A549 (cell line): Measurements from ENCODE around the gene BST1. TPM values are rescaled to one million over a fixed set of nuclear protein-coding genes. Genes with fewer than 3 reads are reported as not detected.
A peak's percentile ranks its signal among the peaks of the same experiment; 100 is the strongest.

Source experiments
- ATAC-seq, 2 experiments: fragments of 200-7000 bp in 1 of 2; fragments of >200 bp in 1 of 2; cut with Nextera tagmentation in 1 of 2; cut with Tn5 transposase in 1 of 2; 3 replicates each; pipeline versions ENCODE4 v1.8.0 to v1.9.1; 2018 to 2020; ENCODE audit warnings: mild to moderate bottlenecking in 1 of 2, moderate library complexity in 1 of 2
- CTCF ChIA-PET: fragments of 300-600 bp; sonication (Branson Sonifier 250); formaldehyde crosslinking; extraction: SDS; loops from one replicate; lab custom pipeline; 2021; ENCODE audit warnings: antibody characterized with exemption, inconsistent platforms; lab: Yijun Ruan, JAX
- POLR2A ChIA-PET: fragments of 350-600 bp; formaldehyde crosslinking; extraction: SDS; loops from one replicate; lab custom pipeline; 2021; ENCODE audit warnings: antibody characterized with exemption, inconsistent platforms; lab: Yijun Ruan, JAX
- DNase-seq, 2 experiments: peaks; one replicate each; pipeline versions ENCODE4 v3.0.0 to v3.0.0-alpha.2; 2011 to 2016; ENCODE audit warnings: low read depth in 1 of 2, low spot score in 1 of 2
- FAIRE-seq: peaks from 2 replicates; lab custom pipeline; 2011; peaks lifted over from hg19 to GRCh38; lab: Jason Lieb, UNC
- H3K27ac ChIP-seq, 2 experiments: fragments of >200 bp; sonication (Bioruptor Twin); formaldehyde crosslinking; 3 replicates each; pipeline ENCODE4 v1.5.1; 2016 to 2017
- H3K4me1 ChIP-seq: fragments of >200 bp; sonication (Bioruptor Twin); formaldehyde crosslinking; 3 replicates; pipeline ENCODE4 v1.6.1; 2016
- H3K4me2 ChIP-seq: fragments of >200 bp; sonication (Bioruptor Twin); formaldehyde crosslinking; 3 replicates; pipeline ENCODE4 v1.6.1; 2016
- H3K4me3 ChIP-seq: fragments of >200 bp; sonication (Bioruptor Twin); formaldehyde crosslinking; 3 replicates; pipeline ENCODE4 v1.5.1; 2016
- H3K9me3 ChIP-seq: fragments of >200 bp; sonication (Bioruptor Twin); formaldehyde crosslinking; 3 replicates; pipeline ENCODE4 v1.6.1; 2016
- CBX8 ChIP-seq: fragments of 200-600 bp; sonication (generic); IDR thresholded peaks from 2 replicates; pipeline ENCODE4 v1.6.1; 2016
- CEBPB ChIP-seq, 2 experiments: fragments of >200 bp in 1 of 2; sonication (Bioruptor Twin) in 1 of 2; formaldehyde crosslinking in 1 of 2; IDR thresholded peaks; 2 replicates each; pipeline ENCODE4 v1.6.1; 2012 to 2016
- CHD2 ChIP-seq: fragments of 150-350 bp; IDR thresholded peaks from 2 replicates; pipeline ENCODE4 v1.6.1; 2014; ENCODE audit warnings: low read length; ENCODE audit not compliant: partially characterized antibody
- FOSB ChIP-seq: fragments of 250-450 bp; sonication (Bioruptor Pico); IDR thresholded peaks from 2 replicates; pipeline ENCODE4 v1.5.0; 2020; ENCODE audit warnings: mild to moderate bottlenecking, moderate library complexity
- GATA3 ChIP-seq: IDR thresholded peaks from 2 replicates; pipeline ENCODE4 v1.6.1; 2012; ENCODE audit warnings: borderline replicate concordance
- HOXA7 ChIP-seq: fragments of 250-450 bp; sonication (Bioruptor Pico); IDR thresholded peaks from 2 replicates; pipeline ENCODE4 v1.5.0; 2020; ENCODE audit warnings: mild to moderate bottlenecking, moderate library complexity
- JUN ChIP-seq, 2 experiments: fragments of >200 bp; sonication (Bioruptor Twin); formaldehyde crosslinking; IDR thresholded peaks; 2 replicates in 1 of 2; 3 replicates in 1 of 2; pipeline ENCODE4 v1.6.1; 2016 to 2017
- KDM1A ChIP-seq: fragments of 200-600 bp; sonication (generic); IDR thresholded peaks from 2 replicates; pipeline ENCODE4 v1.6.1; 2016; ENCODE audit warnings: low read depth, mild to moderate bottlenecking
- KDM5A ChIP-seq: fragments of 200-600 bp; sonication (generic); IDR thresholded peaks from 2 replicates; pipeline ENCODE4 v1.6.1; 2016; ENCODE audit warnings: antibody characterized with exemption, mild to moderate bottlenecking
- MAZ ChIP-seq: fragments of 150-350 bp; IDR thresholded peaks from 2 replicates; pipeline ENCODE4 v1.6.1; 2014; ENCODE audit warnings: antibody characterized with exemption, low read depth, low read length, borderline replicate concordance
- NPAS2 ChIP-seq: fragments of 250-450 bp; sonication (Bioruptor Pico); IDR thresholded peaks from 2 replicates; pipeline ENCODE4 v1.8.0; 2022; ENCODE audit warnings: mild to moderate bottlenecking, moderate library complexity, borderline replicate concordance
- POLR2AphosphoS2 ChIP-seq: conservative IDR thresholded peaks from 2 replicates; pipeline ENCODE4 v1.6.1; 2012; ENCODE audit warnings: low read length, improper control_type of control experiment, inconsistent platforms
- RFX5 ChIP-seq: fragments of 450-650 bp; IDR thresholded peaks from 2 replicates; pipeline ENCODE4 v1.7.1; 2014; ENCODE audit warnings: antibody characterized with exemption, mild to moderate bottlenecking, moderate library complexity
- RNF2 ChIP-seq: fragments of 200-600 bp; sonication (generic); IDR thresholded peaks from 2 replicates; pipeline ENCODE4 v1.6.1; 2016; ENCODE audit warnings: low read depth, mild to moderate bottlenecking, antibody characterized with exemption, moderate library complexity, borderline replicate concordance
- TFCP2L1 ChIP-seq: fragments of 250-450 bp; sonication (Bioruptor Pico); IDR thresholded peaks from 2 replicates; pipeline ENCODE4 v1.5.0; 2021; ENCODE audit warnings: mild to moderate bottlenecking
- TP53 ChIP-seq: fragments of 250-450 bp; sonication (Bioruptor Pico); IDR thresholded peaks from 2 replicates; pipeline ENCODE4 v1.5.0; 2021; ENCODE audit warnings: mild to moderate bottlenecking, moderate library complexity
- ZSCAN20 ChIP-seq: fragments of 250-450 bp; sonication (Bioruptor Pico); IDR thresholded peaks from 2 replicates; pipeline ENCODE4 v1.8.0; 2022; ENCODE audit warnings: mild to moderate bottlenecking, moderate library complexity
- WGBS: methylation state at CpG from one replicate; pipeline ENCODE4 v1.1.6; 2017; ENCODE audit errors: missing lambda C conversion rate; 5-methylcytosine and 5-hydroxymethylcytosine counted together
- polyA minus RNA-seq: library from RNA; depleted of rRNA, polyadenylated mRNA; stranded (reverse); fragments of >200 nt; gene quantifications from 2 replicates; pipeline ENCODE4 v1.2.3, GENCODE V29; 2011; rRNA and poly(A)+ RNA removed
- polyA plus RNA-seq, 4 experiments: library from polyadenylated mRNA; depleted of rRNA in 3 of 4; stranded (reverse); fragments of >200 nt; fragmentation: RNase III in 1 of 4; extraction: RNeasy Plus Mini Kit Qiagen cat#74134 plus additional on column Dnase treatment in 1 of 4; gene quantifications; 2 replicates in 3 of 4; 3 replicates in 1 of 4; pipeline ENCODE4 v1.2.3, GENCODE V29; 2011 to 2017
- TF ChIP-seq, protein P1 (sequence below): IDR thresholded peaks from 2 replicates; pipeline ENCODE4 v1.6.1; 2012
- TF ChIP-seq, protein P2 (sequence below): fragments of >200 bp; sonication (Bioruptor Twin); formaldehyde crosslinking; IDR thresholded peaks from 3 replicates; pipeline ENCODE4 v1.6.1; 2016
- TF ChIP-seq, protein P3 (sequence below): fragments of >200 bp; sonication (Bioruptor Twin); formaldehyde crosslinking; IDR thresholded peaks from 2 replicates; pipeline ENCODE4 v1.6.1; 2016
- TF ChIP-seq, protein P4 (sequence below): IDR thresholded peaks from 2 replicates; pipeline ENCODE4 v1.6.1; 2012; ENCODE audit warnings: low read depth, borderline replicate concordance
- TF ChIP-seq, protein P5 (sequence below): fragments of >200 bp; sonication (Bioruptor Twin); formaldehyde crosslinking; IDR thresholded peaks from 3 replicates; pipeline ENCODE4 v1.5.1; 2016

The BST1 gene, protein sequence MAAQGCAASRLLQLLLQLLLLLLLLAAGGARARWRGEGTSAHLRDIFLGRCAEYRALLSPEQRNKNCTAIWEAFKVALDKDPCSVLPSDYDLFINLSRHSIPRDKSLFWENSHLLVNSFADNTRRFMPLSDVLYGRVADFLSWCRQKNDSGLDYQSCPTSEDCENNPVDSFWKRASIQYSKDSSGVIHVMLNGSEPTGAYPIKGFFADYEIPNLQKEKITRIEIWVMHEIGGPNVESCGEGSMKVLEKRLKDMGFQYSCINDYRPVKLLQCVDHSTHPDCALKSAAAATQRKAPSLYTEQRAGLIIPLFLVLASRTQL
- polyA plus RNA-seq (2011; rRNA removed) (11.7 and 13.6 TPM in 2 replicates), polyA plus RNA-seq (2017; fragmentation: RNase III; extraction: RNeasy Plus Mini Kit Qiagen cat#74134 plus additional on column Dnase treatment) (16.0 to 18.3 TPM (median 16.4 TPM) in 3 replicates), polyA minus RNA-seq (2.8 and 3.9 TPM in 2 replicates)
- polyA plus RNA-seq (2012; cell fraction: cytosol; rRNA removed), result 9.0 and 11.6 TPM in 2 replicates
- 7.1 and 9.3 TPM in 2 replicates for polyA plus RNA-seq (2012; cell fraction: nucleus; rRNA removed)

DNA sequence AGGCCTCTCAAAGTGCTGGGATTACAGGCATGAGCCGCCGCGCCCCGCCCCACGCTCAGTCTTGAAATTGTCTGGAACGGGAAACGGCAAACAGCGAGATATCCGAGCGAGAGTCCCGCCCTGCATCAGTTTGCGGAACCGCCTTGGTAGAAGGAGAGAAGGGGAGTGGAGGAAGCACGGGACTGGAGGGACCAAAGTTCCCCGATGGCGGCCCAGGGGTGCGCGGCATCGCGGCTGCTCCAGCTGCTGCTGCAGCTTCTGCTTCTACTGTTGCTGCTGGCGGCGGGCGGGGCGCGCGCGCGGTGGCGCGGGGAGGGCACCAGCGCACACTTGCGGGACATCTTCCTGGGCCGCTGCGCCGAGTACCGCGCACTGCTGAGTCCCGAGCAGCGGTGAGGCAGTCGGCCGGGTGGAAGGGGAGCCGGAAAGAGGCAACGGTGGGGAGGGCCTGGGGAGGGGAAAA is at the start of gene BST1:
Gene BST1 (plus strand): TSS at position 125 of the 463 bp plus-strand sequence. CDS start 80 bp downstream, at position 205.
- H3K4me3 ChIP-seq, result peak within 1 kb of the TSS; percentile 49
- H3K27ac ChIP-seq, result peak within 1 kb of the TSS; percentile 68 to 93
- H3K9me3 ChIP-seq, result no peaks in the 10 kb centered on the region
- peaks cover 20% of the 10 kb centered on the region for H3K4me1 ChIP-seq
- H3K4me2 ChIP-seq, result peak within 1 kb of the TSS; percentile 74
- DNase-seq (peak; percentile 25 to 54), FAIRE-seq (no peak), ATAC-seq (peak; percentile 79 to 87)
- WGBS, result 2% methylated on average over 17 of the region's 43 CpGs
- TF ChIP-seq, protein P1, sequence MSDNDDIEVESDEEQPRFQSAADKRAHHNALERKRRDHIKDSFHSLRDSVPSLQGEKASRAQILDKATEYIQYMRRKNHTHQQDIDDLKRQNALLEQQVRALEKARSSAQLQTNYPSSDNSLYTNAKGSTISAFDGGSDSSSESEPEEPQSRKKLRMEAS, result 0 out of 2 replicates have a peak, but pooled peaks have one; percentile 25
- TF ChIP-seq TP53 (CRISPR knock-in tag) (no peak), CEBPB (IDR thresholded peaks at IDR 0.05) (no peak), JUN (IDR thresholded peaks at IDR 0.05) (peak in 1 of 2 experiments; percentile 30; a peak in 1 of 5 replicates), CHD2 (peak; percentile 9)
- ChIA-PET POLR2A (interaction anchor here (1.0 kb wide), 1 partner anchor 21 kb away, joined by 3 read pairs; the partner anchor contains the start of gene FAM200B), CTCF (interaction anchor here (0.9 kb wide), 1 partner anchor 29 kb away, joined by 3 read pairs; no protein-coding TSS in a partner anchor)

DNA sequence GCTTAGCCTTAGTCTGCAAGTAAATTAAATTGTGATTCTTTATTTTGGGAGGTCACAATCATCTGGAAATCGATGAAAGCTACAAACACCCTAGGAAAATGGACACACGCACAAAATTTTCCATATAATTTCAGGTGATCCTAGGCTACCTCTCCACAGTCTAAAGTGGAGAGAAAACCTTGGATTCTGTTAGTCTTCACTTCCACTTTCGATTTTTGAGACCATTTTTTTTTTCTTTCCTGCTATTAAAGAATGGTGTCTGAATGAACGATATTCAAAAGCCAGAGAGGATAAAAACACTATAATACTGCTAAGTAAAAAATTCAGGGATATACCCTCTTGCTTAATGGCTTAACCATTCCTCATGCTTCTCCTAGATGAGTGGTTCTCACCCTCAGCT is 49.4 kb upstream of the BST1 start:
- POLR2A ChIA-PET, result interaction anchor here (1.9 kb wide), 1 partner anchor 29 kb away, joined by 7 read pairs; the partner anchor contains the start of gene FAM200B
- H3K27ac ChIP-seq, result peak overlapping the region; percentile 89 to 99
- H3K4me3 ChIP-seq, result peak overlapping the region; percentile 68
- no peak for ATAC-seq
- H3K9me3 ChIP-seq, result no peaks in the 10 kb centered on the region
- peaks cover 35% of the 10 kb centered on the region; the same call in 2 of the 3 replicates for H3K4me1 ChIP-seq
- TF ChIP-seq TFCP2L1 (CRISPR knock-in tag) (no peak), NPAS2 (CRISPR knock-in tag) (no peak), FOSB (CRISPR knock-in tag) (no peak), MAZ (no peak), POLR2AphosphoS2 (no peak), RFX5 (no peak), TP53 (CRISPR knock-in tag) (no peak), KDM1A (no peak)
- TF ChIP-seq, protein P1, result no peak
- TF ChIP-seq, protein P2, sequence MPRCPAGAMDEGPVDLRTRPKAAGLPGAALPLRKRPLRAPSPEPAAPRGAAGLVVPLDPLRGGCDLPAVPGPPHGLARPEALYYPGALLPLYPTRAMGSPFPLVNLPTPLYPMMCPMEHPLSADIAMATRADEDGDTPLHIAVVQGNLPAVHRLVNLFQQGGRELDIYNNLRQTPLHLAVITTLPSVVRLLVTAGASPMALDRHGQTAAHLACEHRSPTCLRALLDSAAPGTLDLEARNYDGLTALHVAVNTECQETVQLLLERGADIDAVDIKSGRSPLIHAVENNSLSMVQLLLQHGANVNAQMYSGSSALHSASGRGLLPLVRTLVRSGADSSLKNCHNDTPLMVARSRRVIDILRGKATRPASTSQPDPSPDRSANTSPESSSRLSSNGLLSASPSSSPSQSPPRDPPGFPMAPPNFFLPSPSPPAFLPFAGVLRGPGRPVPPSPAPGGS, result no peak
- TF ChIP-seq, protein P3, sequence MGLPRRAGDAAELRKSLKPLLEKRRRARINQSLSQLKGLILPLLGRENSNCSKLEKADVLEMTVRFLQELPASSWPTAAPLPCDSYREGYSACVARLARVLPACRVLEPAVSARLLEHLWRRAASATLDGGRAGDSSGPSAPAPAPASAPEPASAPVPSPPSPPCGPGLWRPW, result no peak
- CTCF ChIA-PET, result interaction anchor here (1.0 to 1.2 kb wide), 2 partner anchors 10 to 13 kb away, joined by 3 read pairs; no protein-coding TSS in a partner anchor
- no peak for DNase-seq
- H3K4me2 ChIP-seq, result peak overlapping the region; percentile 92
- 14% methylated on average over 4 of the region's 4 CpGs for WGBS
- no peak for FAIRE-seq

DNA sequence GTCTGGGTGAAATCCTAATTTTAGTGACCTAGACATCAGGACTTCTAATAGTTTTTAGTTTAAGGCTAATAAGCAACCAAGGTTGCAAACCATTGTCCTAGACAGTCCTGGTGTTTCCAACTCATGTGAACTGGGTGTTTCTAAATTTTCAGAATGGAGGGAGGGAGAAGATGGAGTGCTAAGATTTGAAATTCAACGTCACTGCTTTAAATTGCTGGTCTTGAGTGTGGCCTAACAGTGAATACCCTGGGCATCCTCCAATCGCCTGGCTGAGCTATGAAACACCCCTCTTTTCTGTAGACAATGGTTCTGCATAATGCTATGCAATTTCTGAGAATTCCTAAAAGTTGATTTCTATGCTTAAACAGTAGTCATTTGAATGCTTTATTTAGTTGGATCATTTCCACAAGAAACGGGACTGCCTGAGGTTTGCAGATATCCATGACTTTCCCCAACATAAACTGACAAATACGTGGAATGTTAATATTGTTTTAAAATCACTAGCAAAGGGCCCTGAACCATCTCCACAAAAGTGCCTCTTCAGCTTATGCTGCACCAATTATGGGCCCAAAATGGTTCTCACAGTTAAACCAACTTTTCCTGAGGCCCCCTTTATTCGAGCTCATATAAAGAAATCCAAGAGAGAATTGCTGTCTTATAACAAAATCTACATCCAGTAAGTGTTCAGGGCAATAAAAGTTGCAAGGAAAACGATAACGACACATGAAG is 48.8 kb upstream of the BST1 start:
- Histone ChIP-seq H3K9me3 (no peaks in the 10 kb centered on the region), H3K4me3 (peak overlapping the region; percentile 68), H3K4me2 (peak overlapping the region; percentile 92), H3K27ac (peak overlapping the region; percentile 89 to 99), H3K4me1 (peaks cover 35% of the 10 kb centered on the region; the same call in 2 of the 3 replicates)
- ATAC-seq (peak; percentile 28 to 68; a peak in 4 of 6 replicates), DNase-seq (peak in 1 of 2 experiments; percentile 32), FAIRE-seq (no peak)
- CTCF ChIA-PET, result interaction anchor here (0.6 to 1.2 kb wide), 4 partner anchors 10 to 40 kb away, joined by 3 to 4 read pairs (median 3); partner anchors contain the start of gene FAM200B
- WGBS, result under 1% methylated on average over 7 of the region's 7 CpGs
- POLR2A ChIA-PET, result interaction anchor here (1.9 kb wide), 1 partner anchor 28 kb away, joined by 7 read pairs; the partner anchor contains the start of gene FAM200B
- TF ChIP-seq, protein P4, sequence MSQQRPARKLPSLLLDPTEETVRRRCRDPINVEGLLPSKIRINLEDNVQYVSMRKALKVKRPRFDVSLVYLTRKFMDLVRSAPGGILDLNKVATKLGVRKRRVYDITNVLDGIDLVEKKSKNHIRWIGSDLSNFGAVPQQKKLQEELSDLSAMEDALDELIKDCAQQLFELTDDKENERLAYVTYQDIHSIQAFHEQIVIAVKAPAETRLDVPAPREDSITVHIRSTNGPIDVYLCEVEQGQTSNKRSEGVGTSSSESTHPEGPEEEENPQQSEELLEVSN, result no peak
- TF ChIP-seq CBX8 (no peak), RNF2 (no peak), ZSCAN20 (CRISPR knock-in tag) (no peak), NPAS2 (CRISPR knock-in tag) (no peak), KDM5A (no peak), GATA3 (no peak), HOXA7 (CRISPR knock-in tag) (no peak), RFX5 (no peak)
- TF ChIP-seq, protein P5, sequence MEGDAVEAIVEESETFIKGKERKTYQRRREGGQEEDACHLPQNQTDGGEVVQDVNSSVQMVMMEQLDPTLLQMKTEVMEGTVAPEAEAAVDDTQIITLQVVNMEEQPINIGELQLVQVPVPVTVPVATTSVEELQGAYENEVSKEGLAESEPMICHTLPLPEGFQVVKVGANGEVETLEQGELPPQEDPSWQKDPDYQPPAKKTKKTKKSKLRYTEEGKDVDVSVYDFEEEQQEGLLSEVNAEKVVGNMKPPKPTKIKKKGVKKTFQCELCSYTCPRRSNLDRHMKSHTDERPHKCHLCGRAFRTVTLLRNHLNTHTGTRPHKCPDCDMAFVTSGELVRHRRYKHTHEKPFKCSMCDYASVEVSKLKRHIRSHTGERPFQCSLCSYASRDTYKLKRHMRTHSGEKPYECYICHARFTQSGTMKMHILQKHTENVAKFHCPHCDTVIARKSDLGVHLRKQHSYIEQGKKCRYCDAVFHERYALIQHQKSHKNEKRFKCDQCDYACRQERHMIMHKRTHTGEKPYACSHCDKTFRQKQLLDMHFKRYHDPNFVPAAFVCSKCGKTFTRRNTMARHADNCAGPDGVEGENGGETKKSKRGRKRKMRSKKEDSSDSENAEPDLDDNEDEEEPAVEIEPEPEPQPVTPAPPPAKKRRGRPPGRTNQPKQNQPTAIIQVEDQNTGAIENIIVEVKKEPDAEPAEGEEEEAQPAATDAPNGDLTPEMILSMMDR, result no peak
- TF ChIP-seq, protein P2, result no peak
- TF ChIP-seq, protein P1, result no peak
